ENCODE measurements around the gene ASCC1.

The ASCC1 gene

DNA sequence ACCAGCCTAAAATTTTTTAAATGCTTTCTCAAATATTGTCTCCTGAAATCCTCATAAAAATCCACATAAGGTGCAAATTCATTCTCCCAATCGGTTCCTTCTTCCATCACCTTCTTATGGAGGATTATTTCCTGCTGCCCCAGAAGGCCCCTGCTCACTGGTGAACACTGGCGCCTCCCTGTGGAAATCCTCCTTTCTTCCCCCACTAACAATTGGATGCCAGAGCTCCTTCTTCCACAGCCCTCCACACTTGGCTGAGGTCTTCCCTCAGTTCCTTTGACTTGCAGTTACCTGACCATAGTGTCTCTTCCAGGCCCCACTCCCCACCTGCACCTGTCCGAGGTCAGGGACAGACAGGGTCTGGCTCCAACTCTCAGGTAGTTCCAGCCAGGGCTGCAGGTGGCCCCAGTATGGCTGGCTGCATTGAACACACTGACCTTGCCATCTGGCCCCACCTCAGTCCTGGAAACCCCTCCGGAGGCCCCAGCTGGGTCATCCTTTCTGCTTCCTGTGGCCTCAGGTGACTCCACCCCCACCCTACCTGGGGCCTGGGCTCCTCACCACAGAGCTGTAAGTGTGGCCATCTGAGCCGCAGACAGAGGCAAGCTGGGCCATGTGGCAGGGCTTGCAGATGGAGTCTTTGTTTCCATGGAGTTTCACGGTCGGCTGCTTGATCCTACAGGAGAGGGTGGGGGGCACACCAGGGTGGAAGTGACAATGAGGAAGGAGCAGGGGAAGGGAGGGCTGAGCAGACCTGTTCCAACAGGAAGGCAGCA lies 146.1 kb downstream of the ASCC1 start:
- no peak for DNase-seq (ENCODE audit: low read depth in 2 of 2, low spot score in 1 of 2)

DNA sequence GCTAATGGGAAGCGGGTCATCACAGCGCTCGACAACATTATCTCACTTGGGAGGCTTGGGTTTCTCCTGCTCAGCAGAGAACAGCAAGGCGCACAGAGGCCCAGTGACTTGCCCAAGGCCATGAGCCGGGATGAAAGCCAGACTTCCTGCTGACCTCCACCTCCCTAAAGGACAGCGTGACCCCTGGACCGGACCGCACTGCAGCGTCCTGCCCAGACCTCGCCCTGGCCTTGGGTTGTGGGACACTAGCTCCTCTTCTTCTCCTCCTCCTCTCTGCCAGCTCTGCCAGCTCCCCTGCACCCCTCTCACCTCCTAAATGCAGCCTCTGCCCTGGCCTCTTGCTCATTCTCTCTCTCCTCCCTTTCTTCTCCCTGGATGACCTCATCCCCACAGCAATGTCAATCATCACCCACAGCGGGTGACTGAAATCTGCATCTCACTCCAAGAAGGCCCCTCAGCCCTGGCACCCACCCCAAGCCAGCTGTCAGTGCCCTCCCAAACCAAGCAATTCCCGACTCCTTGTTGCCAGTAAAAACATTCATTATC lies 147.1 kb downstream of the ASCC1 start:
- no peak for DNase-seq (ENCODE audit: low read depth in 2 of 2, low spot score in 1 of 2)

DNA sequence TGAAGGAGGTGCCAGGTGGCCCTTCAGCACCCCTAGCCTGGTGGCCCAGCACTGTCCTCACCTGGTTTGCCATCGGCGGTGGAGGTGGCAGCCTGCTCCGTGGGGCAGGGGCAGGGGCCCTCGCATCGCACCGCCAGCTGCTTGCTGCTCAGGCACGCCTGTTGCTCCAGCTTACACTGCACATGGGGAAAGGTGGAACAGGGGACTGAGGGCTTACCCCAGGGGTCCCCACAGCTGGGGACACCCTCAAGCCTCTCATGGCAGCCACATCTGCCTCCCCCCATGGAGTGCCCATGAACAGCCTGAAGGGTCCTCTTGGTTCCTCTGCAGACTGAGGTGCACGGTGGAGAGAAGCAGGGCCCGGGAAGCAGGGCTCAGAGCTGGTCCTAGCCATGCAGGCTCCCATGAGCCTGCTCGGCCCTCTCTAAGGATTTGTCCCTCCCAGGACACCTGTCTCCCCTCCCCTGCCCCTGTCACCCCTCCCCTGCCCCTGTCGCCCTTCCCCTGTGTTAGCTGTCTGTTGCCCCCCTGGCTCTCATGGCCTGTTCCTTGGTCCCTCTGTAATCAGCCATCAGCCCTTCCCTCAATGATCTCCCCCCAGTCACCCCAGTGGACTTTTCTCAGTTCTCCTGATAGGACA lies 147.8 kb downstream of the ASCC1 start:
- DNase-seq (ENCODE audit: low read depth in 2 of 2, low spot score in 1 of 2) = no peak

DNA sequence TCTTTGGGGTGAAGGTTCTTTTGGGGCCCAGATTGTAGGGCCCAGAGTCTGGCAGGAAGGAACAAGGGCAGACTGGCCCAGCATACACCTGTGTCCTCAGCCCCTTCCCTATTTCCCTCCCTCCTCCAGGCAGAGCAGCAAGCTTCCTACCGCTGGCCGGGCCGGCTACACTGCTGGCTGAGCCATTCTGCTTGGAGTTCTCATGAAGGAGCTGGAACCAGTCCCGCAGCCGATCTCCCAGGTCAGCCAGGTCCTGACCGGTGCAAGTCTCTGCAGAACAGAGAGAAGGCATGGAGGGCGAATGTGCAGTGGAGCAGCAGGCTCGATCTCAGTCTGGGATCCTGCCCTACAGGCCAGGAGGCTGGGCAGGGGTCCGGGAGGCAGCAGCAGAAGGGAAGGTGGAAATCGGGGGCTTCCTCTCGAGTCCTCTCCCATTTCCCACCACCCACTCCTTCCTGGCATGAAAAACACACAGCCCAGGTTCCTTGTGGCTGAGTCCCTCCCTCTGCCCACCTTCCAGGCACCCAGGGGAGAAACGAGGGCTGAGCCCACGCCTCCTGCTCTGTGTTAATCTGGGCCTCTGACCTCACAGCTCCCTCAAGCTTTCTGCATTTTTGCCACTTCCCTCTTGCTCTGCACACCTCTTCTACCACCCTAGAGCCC lies 148.5 kb downstream of the ASCC1 start:
- no peak for DNase-seq (ENCODE audit: low read depth in 2 of 2, low spot score in 1 of 2)

DNA sequence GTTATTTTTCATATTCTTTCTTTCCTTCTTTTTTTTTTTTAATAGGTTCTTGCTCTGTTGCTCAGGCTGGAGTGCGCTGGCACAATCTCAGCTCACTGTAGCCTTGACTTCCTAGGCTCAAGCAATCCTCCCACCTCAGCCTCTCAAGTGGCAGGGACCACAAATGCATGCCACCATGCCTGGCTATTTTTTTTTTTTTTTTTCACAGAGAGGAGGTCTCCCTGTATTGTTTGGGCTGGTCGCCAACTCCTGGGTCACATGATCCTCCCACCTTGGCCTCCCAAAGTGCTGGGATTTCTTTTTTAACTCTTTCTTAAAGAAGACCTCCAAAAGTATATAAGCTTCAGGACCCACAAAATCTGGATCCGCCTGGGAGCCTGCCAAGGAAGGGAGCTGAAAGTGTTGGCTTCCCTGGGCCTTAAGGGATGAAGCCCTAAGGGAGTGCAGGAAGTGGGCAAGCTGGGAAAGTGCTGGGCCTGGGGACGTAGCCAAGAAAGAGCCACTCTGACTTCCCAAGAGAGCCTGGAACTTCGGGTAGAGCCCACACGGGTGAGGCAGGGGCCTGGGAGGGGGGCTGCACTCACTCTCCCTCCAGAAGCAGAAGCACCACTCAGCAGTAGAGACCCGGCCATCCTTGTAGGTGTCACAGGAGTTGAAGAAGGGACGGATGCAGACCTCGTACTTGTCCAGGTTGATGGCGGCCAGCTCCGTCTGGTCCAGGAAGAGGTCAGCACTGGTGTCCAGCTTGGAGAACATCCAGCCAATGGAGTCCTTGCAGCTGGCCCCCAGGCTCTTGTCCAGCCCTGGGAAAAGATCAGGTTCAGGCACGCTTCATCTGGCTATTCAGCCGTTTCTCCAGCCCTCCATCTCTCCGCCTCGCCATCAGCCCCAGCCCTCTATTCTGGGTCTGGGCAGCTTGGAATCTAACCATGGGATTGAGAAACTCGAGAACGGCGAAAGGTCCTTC lies 149.5 kb downstream of the ASCC1 start:
- DNase-seq (ENCODE audit: low read depth in 2 of 2, low spot score in 1 of 2) = no peak

DNA sequence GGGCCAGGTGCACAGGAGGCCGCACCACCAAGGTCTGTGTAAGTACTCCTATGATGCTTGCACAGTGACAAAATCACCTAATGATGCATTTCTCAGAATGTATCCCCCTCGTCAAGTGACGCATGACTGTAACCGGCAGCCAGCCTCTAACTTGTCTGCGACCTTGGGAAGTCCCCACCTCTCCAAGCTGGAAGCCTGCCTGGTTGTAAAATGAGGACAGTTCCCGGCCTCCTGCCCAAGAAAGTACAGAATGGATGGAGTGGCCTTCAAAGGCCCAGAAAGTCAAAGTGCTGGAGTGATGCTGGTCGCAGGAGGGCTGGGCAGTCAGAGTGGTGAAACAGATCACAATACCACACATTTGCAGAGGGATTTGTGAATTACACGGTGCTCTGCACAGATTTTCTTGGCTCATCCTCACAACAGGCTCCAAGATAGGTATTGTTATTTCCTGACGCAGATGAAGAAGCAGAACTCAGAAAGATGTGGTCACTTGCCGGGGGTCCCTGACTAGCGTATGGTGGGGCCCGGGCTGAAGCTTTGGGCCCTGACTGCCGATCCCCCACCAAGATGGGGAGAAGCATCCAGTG lies 150.5 kb downstream of the ASCC1 start:
- no peak for DNase-seq (ENCODE audit: low read depth in 2 of 2, low spot score in 1 of 2)

DNA sequence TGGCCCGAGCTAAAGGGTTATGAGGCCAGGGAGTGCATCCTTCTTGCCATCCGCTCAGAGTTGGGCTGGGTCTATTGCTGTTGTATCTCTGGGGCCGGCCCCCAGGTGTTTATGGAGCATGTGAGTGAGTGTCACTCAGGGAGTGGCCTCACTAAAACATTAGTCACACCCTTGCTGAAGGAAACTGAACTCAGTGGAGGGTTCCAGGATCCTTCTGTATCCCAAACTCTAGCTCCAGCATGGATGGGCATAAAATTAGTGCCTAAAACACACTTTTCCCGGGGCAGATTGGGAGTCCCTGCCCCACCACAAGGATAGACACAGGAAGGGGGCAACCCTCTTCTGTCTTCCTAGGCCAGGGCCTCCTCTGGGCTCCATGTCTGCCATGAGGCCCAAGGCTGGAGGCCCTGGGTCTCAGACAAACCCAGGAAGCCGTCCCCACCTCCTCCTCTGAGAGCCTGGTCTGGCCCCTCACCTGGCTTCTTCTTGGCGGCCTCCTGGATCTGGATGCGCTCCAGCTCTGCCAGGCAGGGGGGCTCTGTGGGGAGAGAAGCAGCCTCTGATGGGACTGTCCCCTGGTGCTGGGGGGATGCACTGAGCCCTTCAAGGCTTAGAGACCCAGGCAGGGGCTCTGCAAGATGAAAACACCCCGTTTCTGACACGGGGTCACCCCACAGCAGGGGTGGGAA lies 152.2 kb downstream of the ASCC1 start:
- DNase-seq (ENCODE audit: low read depth in 2 of 2, low spot score in 1 of 2) = no peak

DNA sequence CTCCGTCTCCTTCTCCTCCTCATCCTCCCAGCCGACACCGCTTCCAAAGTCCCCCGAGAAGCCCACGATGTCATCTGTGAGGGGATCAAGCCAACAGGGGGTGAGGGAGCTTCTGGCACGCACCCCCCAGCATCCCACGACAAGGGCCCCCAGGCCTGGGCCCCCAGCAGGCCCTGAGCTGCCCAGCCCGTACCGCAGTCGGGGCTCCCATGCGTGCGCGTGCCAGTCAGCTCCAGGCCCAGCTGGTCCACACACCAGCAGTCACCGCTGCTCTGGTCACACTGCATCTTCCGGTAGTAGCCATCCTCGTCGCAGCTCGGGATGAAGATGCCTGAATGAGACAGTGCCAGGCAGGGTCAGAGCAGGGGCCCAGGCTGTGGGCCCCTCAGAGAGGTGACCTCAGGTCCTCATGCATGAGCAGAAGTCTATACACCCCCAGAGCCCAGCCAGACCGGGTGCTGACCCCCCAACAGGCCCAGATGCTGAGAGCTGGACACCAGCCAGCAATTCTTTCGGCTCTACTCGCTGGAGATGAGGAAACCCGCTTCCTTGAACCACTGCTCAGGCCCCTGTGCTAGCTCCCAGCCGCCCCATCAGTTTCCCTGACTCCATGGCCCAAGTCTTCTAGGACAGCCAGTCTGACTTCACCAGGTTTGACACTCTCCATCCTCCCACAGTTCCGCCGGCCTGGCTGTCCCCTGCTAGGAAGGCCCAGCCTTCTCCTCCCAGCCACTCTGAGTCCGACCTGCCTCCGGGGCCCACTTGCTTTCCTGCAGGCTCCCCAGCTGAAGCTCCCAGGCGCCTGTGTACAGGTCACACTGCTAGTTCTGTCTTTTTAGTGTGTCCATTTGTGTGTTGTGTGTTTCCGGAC lies 153.0 kb downstream of the ASCC1 start:
- no peak for DNase-seq (ENCODE audit: low read depth in 2 of 2, low spot score in 1 of 2)

DNA sequence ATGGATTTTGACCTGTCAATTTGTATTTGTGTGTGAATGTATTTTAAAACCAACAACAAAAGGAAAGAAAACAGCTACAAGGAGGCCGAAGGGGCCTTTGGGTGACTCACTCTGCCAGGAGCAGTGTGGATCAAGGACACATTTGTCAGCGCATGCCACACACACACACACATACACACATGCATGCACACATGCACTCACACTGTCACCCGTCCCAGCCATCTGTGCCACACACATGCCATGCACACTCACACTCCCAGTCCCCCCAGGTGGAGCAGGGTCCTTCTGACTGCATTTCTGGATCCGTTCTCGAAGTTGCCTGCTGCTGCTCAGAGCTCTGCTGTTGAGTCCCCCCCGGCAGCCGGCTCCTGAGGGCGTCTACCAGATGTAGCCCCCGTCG lies 153.7 kb downstream of the ASCC1 start:
- DNase-seq (ENCODE audit: low read depth in 2 of 2, low spot score in 1 of 2) = no peak

DNA sequence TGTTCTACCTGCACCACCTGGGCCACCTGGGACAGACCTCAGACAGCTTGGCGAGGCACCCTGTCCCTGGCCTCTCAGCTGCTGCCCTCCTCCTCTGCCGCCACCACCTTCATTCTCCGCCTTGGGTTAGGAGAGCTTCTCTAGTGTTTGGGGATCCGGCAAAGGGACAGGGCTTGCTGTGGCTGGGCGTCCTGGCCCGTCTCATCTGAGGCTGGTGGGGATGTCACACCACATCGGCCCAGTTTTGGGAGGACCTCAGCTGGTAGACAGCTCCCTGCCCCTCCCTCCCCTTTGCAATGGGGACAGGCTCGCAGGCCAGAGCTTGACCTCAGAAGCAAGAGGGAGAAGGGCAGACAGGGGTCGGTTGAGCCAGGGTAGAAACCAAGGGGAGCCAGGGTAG lies 154.1 kb downstream of the ASCC1 start:
- DNase-seq (ENCODE audit: low read depth in 2 of 2, low spot score in 1 of 2) = no peak

DNA sequence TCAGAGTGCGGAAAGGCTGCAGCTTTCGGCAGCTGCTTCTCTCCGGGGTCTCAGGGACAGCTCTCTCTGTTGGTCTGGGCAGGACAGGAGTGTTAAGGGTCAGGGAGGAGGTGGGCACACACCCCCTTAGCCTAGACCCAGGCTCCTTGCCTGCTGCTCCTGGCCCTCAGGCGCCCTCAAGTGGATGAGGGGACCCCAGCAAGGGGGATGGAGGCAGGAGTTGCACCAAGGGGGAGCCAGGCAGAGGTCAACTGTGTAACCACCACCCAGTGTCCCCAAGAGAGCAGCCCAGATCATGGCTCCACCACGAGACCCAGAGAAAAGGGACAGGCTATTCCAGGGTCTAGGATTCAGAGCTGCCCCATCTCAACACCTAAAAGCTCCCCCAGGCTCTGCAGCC lies 154.6 kb downstream of the ASCC1 start:
- DNase-seq (ENCODE audit: low read depth in 2 of 2, low spot score in 1 of 2) = no peak

DNA sequence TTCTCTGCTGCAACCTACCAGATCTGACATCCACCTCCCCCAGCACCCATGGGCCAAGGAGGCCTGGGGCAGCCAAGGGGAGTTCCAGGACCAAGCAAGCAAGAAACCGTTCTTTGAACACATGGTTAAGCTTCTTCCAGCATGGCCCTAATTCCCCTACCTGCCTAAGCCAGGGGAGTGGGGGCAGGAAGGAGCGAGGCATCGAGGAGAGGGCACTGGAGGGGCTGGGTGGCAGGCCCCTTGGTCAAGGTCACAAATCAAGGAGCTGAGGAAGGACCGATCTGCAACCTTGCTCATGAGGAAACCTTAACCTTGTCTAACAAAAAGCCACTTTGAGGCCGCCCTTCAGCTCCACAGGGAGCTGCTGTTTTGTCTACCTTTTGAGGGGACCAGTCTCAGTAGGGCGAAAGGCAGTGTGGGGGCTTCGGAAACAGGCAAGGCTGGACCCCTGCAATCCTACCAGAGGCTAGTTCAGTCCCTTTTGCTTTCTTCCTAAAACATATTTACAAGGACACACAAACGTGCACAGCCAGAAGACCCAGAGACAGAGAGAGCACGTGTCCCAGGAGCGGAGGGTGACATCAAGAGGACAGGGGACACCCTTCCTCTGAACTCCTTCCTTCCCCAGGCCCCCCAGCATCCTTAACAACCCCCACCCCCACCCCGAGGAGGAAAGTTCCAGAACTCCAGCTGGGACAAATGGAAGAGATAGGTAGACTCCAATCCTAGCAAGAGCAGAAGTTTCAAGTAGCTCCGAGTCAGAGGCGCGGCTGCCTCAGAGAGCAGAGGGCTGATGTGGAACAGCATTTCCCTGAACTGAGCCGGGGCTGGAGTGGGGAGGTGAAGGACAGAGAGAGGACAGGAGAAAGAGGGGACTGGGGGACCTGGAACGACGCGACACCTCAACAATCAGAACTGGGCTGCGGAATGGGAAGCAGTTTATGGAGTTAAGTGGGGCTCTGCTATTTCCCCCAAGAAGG lies 155.9 kb downstream of the ASCC1 start:
- DNase-seq (ENCODE audit: low read depth in 2 of 2, low spot score in 1 of 2) = no peak

DNA sequence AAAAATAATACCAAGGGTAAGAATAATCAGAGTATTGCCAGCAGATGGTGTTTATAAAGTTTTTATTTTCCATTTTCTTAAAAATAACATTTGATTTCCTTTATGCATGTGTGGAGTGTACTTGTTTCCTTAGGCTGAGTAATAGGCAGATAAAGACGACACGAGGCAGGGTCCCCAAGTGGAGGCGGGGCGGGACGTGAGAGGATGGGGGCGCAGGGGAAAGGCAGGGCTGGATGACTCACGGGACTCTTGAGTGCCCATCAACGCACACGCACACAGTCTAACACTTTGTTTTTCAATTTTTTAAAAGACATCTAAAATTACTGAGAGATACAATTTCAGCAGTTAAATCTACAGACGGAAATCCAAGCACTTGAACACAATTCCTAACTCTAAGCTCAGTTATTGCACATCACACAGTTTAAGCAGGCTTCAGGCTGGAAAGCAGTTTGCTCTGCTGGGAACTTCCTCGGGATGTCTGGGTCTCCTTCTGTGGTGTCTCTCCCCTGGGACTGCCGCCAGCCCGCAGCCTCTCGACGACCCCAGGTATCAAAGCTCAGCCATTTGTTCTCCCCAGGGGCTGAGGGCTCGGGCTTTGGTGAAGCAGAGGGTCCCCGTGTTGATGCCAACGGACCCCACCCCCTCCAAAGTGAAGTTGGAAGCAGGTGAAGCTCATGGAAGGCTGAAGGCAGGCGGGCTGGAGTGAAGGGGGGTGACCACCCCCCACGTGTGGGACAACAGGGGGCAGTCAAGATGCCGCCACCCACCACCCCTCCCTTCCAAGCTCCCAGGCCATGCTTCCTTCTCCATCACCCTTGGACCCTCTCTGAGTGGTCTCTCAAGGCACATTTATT lies 156.9 kb downstream of the ASCC1 start:
- DNase-seq (ENCODE audit: low read depth in 2 of 2, low spot score in 1 of 2) = no peak

DNA sequence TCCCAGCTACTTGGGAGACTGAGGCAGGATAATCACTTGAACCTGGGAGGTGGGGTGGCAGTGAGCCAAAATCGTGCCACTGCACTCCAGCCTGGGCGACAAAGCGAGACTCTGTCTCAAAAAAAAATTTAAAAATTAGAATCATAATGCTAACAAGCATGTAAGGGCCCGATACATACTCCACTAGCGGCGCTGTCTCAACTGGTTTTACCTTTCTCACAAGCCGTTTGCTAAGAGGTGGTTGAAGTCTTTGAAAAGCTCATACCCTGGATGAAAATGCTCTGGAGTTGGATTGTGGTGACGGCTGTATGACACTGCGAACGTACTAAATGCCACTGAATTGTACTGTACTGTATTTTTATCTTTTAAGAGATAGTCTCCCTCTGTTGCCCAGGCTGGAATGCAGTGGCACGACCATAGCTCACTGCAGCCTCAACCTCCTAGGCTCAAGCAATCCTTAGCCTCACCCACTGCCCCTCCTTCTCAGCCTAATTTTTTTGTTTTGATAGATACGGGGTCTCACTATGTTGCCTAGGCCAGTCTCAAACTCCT lies 157.7 kb downstream of the ASCC1 start:
- no peak for DNase-seq (ENCODE audit: low read depth in 2 of 2, low spot score in 1 of 2)

DNA sequence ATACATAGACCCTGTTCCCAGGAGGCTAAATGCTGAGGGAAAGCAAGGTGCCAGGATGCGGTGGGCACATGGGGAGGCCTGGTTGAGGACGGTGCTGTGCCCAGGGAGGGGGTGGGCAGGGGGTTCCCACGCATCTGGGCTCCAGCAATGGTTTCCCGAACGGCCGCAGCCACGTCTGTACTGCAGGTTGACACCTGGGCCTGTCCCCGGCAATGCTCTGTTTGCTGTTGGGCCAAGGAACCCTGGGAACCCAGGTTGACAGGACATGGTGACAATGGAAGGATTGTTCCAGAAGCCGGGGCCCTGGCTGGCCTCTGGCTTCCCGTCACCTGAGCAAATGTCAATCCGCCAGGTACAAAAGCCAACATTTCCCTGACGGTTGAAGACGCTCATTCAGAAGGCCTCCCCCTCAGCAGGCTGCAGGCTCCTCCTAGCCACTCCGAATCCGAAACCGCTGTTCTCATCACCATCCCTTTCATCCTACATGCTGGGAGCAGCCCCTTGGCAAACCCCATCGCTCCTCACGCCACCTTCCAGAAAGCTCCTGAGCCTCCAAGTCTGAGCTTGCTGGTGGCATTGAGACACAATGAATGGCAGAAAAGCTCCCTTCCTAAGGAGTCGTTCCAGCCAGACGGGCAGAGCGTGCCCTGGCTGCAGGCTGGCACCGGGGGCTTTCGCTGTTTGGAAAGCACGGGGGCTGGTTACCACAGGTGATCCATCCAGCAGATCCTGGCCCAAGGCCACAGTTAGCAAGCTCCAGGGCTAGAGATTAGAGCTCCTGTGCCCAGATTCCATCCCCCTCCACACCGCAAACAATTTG lies 158.9 kb downstream of the ASCC1 start:
- DNase-seq (ENCODE audit: low read depth in 2 of 2, low spot score in 1 of 2) = no peak

DNA sequence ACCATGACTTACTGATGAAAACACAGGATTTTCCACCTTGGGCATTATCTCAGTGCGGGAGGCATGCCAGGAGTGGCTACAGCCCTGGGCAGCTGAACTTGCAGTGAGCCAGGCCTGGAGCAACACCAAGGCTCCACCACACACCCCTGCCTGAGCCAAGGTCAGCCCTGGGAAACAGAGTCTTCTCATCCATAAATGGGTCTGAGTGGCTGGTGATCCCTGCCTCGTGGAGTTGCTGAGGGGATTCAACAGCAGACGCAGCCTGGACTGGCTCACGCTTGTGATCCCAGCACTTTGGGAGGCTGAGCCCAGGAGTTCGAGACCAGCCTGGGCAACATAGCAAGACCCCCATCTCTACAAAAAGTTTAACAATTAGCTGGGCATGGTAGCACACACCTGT lies 160.0 kb downstream of the ASCC1 start:
- no peak for DNase-seq (ENCODE audit: low read depth in 2 of 2, low spot score in 1 of 2)
